ENCODE data around the gene APIP. TPM values are rescaled to one million over a fixed set of nuclear protein-coding genes. Genes with fewer than 3 reads are reported as not detected.

Gene APIP
- total RNA-seq, 2 donors from 2014 or later: 23.9 to 33.1 TPM

DNA sequence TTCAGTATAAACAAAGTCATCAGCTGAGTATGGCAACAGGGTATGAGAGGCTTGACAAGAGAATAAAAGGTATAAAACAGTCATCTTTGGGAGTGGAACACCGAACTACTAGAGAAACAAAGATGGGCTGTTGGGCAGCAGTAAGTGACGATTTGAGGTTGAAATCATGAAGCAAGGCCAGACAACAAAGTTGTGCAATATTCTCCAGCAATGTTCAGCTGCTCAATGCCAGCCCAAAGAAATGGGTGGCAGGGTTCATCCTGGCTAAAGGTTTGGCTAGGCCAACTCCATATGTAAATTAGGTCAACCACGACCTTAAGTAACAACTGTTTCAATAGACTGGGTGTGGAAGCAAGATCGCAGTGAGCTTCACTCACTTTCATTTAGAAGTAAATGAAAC, 6.2 kb downstream of the APIP start:
- no peak overlapping the region for H3K27ac ChIP-seq

GRCh38 chr11:34909415-34909814, 6.8 kb downstream of the APIP start:
- Histone ChIP-seq H3K27ac (no peak overlapping the region), H3K36me3 (no peaks in the 10 kb centered on the region), H3K4me1 (replicated peaks) (no peaks in the 10 kb centered on the region), H3K9me3 (no peaks in the 10 kb centered on the region), H3K27me3 (replicated peaks; ENCODE audit: insufficient read depth) (no peaks in the 10 kb centered on the region), H3K4me3 (no peak overlapping the region)
- TF ChIP-seq POLR2AphosphoS5 (IDR thresholded peaks at IDR 0.05): no peak
- TF ChIP-seq CTCF (IDR thresholded peaks at IDR 0.05): no peak
- TF ChIP-seq POLR2A (IDR thresholded peaks at IDR 0.05): no peak
- no peak for DNase-seq (ENCODE audit: low spot score)
- intact Hi-C loops (cut with DNase I): no loop called here
- WGBS: 69% methylated on average over 6 of the region's 6 CpGs

More for the DNA sequence above, 6.2 kb downstream of the APIP start:
- intact Hi-C loops (cut with DNase I): loop anchor here (10.0 kb wide), 1 partner anchor 475 kb away; the partner anchor contains the start of gene CAT
- Histone ChIP-seq H3K27me3 (replicated peaks; ENCODE audit: insufficient read depth) (no peaks in the 10 kb centered on the region), H3K4me1 (replicated peaks) (no peaks in the 10 kb centered on the region), H3K9me3 (no peaks in the 10 kb centered on the region), H3K36me3 (no peaks in the 10 kb centered on the region), H3K4me3 (no peak overlapping the region)
- DNase-seq (ENCODE audit: low spot score): no peak
- no peak for TF ChIP-seq POLR2AphosphoS5 (IDR thresholded peaks at IDR 0.05)
- TF ChIP-seq POLR2A (IDR thresholded peaks at IDR 0.05): no peak
- no peak for TF ChIP-seq CTCF (IDR thresholded peaks at IDR 0.05)
- 84% methylated on average over 4 of the region's 4 CpGs for WGBS

GRCh38 chr11:34907934-34908593, 8.1 kb downstream of the APIP start:
- H3K4me3 ChIP-seq: no peak overlapping the region
- TF ChIP-seq POLR2AphosphoS5 (IDR thresholded peaks at IDR 0.05) (no peak), CTCF (IDR thresholded peaks at IDR 0.05) (no peak), POLR2A (IDR thresholded peaks at IDR 0.05) (no peak)
- 86% methylated on average over 3 of the region's 3 CpGs for WGBS
- no peak for DNase-seq (ENCODE audit: low spot score)
- H3K27ac ChIP-seq: no peak overlapping the region
- intact Hi-C loops (cut with DNase I): no loop called here
- no peaks in the 10 kb centered on the region for H3K27me3 ChIP-seq (replicated peaks; ENCODE audit: insufficient read depth)
- no peaks in the 10 kb centered on the region for H3K9me3 ChIP-seq
- no peaks in the 10 kb centered on the region for H3K4me1 ChIP-seq (replicated peaks)
- H3K36me3 ChIP-seq: no peaks in the 10 kb centered on the region

- 90% methylated on average over 7 of the region's 7 CpGs for WGBS
- H3K4me1 ChIP-seq (replicated peaks): no peaks in the 10 kb centered on the region
- intact Hi-C loops (cut with DNase I): no loop called here
- no peak for DNase-seq (ENCODE audit: low spot score)
- H3K27ac ChIP-seq: no peak overlapping the region
- no peaks in the 10 kb centered on the region for H3K27me3 ChIP-seq (replicated peaks; ENCODE audit: insufficient read depth)
- H3K4me3 ChIP-seq: no peak overlapping the region
- TF ChIP-seq POLR2A (IDR thresholded peaks at IDR 0.05): no peak
- TF ChIP-seq CTCF (IDR thresholded peaks at IDR 0.05): no peak
- no peak for TF ChIP-seq POLR2AphosphoS5 (IDR thresholded peaks at IDR 0.05)
- H3K36me3 ChIP-seq: no peaks in the 10 kb centered on the region
- H3K9me3 ChIP-seq: no peaks in the 10 kb centered on the region
Measured at GRCh38 chr11:34905666-34906065, 10.5 kb downstream of the APIP start.

- H3K36me3 ChIP-seq: no peaks in the 10 kb centered on the region
- no peak for DNase-seq (ENCODE audit: low spot score)
- no peak overlapping the region for H3K4me3 ChIP-seq
- no peaks in the 10 kb centered on the region for H3K4me1 ChIP-seq (replicated peaks)
- H3K27ac ChIP-seq: no peak overlapping the region
- H3K27me3 ChIP-seq (replicated peaks; ENCODE audit: insufficient read depth): no peaks in the 10 kb centered on the region
- 80% methylated on average over 3 of the region's 3 CpGs for WGBS
- H3K9me3 ChIP-seq: no peaks in the 10 kb centered on the region
- intact Hi-C loops (cut with DNase I): no loop called here
- TF ChIP-seq CTCF (IDR thresholded peaks at IDR 0.05): no peak
- no peak for TF ChIP-seq POLR2AphosphoS5 (IDR thresholded peaks at IDR 0.05)
- no peak for TF ChIP-seq POLR2A (IDR thresholded peaks at IDR 0.05)
Measured at GRCh38 chr11:34904421-34904955, 11.7 kb downstream of the APIP start.
